Measurements from ENCODE around the gene FGD2. TPM values are rescaled to one million over a fixed set of nuclear protein-coding genes. Genes with fewer than 3 reads are reported as not detected.
"Not testable (repeated sequence)": the region's sequence is repeated elsewhere in the genome, so short reads cannot be mapped to it uniquely, and the experiment has no call there.

The FGD2 gene
- total RNA-seq, 1 donor from 2014 or later: 7.9 TPM

DNA sequence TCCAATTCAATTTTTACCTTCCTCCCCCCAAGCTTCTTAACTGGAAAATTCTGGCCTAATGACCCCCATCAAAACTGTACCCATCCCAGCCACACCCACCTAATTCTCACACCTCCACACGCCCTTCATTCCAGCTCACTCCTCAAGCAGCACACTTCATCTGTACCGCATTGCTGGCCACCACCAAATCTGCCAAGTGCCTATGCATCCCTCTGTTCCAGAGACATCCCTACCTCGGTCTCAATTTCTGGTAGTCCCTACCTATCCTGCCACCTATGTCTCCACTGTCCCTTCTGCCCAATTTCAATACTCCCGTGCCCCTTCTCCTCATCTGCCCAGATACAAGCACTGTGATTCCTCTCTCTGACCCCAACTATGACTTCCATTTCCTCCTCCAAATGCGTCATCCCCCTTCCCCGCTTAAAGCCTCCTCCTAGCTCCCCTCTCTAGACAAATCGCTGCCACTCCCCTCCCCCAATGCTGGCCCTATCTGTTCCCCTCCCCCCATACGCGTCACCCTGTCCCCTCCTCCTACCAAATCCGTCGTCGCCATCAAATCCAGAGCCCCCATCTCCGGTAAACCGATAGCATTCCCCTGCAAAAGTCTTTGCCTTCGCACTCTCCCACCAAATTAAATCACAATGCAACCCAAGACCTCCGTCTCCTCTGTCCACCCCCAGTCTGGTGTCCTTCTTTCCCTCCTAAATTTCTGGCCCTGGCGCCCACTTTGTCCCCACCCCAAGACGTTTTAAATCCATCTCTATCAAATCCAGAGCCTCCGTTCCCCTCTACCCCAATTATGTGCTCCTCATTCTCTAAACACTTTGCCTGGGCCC lies 20.7 kb upstream of the FGD2 start:
- ATAC-seq: peak; percentile 11
- no peak for DNase-seq (ENCODE audit: missing footprints)
- intact Hi-C loops (cut with DNase I): no loop called here

DNA sequence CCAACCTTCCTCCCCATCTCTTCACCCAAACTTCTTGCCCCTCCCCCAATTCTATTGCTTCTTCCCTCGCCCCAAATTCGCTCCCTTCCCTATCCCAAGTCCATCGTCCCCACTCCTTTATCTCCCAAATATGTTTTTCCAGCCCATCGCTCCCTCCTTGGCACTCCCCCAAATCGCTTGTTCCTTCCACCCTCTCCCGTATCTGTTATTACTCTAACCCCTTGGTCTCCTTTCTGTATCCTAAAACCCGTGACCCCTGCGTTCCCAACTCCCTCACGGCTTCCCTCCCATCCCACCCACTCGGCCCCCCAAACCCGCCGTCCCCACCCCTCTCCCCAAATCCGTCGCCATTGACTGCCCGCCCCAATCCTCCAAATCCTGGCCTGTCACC lies 20.0 kb upstream of the FGD2 start:
- intact Hi-C loops (cut with DNase I): no loop called here
- DNase-seq (ENCODE audit: missing footprints): no peak
- ATAC-seq: no peak

DNA sequence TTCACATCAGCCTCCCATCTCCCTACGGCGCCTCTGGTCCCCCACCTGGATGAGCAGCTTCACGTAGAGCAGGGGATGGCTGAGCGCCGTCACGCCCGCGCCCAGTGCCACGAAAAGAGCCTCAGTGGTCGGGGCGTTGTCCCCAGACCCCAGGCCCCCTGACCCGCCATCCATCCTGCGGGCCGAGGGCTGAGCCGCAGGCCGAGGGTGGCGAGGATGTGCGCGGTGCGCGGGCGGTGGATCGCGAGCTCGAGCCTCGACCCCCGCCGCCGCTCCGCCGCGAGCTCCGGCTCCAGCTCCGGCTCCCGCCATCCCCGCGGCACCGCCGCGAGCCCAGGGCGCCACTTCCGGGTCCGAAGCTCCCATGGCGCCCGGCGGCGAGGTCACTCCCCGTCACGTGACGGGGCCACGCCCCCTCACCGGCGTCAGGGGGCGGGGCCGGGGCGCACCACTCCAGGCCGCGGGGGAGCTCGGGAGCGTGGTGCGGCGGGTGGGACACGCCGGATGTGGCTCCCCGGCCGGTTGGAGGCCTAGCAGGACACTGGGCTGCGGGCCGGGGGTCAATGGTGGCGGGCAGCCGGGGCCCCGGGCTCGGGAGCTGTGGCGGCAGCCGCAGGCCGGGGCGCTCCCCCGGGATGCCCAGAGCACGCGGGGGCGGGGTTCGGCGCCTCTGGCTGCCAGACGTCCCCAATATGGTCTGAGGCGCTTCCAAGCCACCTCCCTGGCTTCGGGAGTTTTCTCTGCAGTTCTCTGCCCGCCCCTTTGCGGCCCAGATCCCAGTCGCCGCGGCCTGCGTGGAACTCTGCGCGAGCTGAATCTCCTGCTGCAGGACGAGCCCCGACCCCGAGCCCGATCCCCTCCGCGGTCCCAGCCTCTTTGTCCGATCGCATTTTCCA lies 19.4 kb upstream of the FGD2 start, which contains the start of gene MTCH1:
TSS of gene MTCH1 (minus strand) at position 389 of the 896 bp plus-strand sequence. CDS start at position 366, 23 bp downstream.
- DNase-seq (ENCODE audit: missing footprints): peak; percentile 94
- intact Hi-C loops (cut with DNase I): loop anchor here (2.0 kb wide), 1 partner anchor 33 kb away; no protein-coding TSS in a partner anchor
- peak; percentile 96 for ATAC-seq

DNA sequence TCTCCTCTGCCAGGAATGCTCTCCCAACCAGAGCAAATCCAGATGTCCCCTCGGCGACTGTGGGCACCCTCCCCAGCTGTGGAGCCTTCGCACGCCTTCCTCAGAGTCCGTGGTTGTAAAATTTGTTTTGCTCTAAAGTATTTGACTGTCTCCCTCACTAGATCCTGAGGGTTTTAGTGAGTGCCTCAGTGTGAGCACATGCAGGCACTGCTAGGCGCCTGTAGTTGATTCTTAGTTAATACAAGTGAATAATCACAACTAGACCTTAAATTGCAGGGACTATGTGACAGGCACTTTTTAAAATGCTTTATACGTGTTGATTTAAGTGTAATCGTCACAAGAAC lies 18.8 kb upstream of the FGD2 start:
- DNase-seq (ENCODE audit: missing footprints) (no peak), ATAC-seq (no peak)
- intact Hi-C loops (cut with DNase I): loop anchor here (2.0 kb wide), 1 partner anchor 32 kb away; no protein-coding TSS in a partner anchor

DNA sequence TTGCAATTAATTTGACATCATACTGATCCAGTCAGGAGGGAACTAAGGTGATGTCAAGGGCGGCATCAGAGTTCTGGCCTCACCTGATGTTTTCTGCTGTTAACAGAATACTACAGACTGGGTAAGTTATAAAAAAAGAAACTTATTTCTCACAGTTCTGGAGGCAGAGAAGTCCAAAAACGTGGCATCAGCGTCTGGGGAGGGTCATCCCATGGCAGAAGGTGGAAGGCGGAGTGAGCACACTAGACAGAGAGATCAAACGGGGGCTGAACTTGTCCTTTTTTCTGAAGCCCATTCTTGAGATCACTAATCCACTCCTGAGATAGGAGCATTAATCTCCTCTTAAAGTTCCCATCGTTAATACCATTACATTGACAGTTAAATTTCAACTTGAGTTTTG lies 16.2 kb upstream of the FGD2 start:
- no peak for ATAC-seq
- DNase-seq (ENCODE audit: missing footprints): no peak
- intact Hi-C loops (cut with DNase I): no loop called here

DNA sequence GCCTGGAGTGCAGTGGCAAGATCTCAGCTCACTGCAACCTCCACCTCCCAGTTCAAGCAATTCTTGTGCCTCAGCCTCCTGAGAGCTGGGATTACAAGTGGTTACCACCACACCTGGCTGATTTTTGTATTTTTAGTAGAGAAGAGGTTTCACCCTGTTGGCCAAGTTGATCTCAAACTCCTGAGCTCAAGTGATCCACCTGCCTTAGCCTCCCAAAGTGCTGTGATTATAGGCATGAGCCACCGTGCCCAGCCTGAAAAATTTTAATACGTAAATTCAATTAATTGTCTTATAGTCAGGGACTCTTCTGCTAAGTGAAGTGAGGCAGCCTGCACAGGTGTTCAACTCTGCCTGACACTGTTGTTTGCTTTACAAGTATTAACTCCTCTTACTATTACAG lies 15.1 kb upstream of the FGD2 start:
- ATAC-seq; DNase-seq (ENCODE audit: missing footprints); intact Hi-C loops (cut with DNase I): not testable (repeated sequence)

DNA sequence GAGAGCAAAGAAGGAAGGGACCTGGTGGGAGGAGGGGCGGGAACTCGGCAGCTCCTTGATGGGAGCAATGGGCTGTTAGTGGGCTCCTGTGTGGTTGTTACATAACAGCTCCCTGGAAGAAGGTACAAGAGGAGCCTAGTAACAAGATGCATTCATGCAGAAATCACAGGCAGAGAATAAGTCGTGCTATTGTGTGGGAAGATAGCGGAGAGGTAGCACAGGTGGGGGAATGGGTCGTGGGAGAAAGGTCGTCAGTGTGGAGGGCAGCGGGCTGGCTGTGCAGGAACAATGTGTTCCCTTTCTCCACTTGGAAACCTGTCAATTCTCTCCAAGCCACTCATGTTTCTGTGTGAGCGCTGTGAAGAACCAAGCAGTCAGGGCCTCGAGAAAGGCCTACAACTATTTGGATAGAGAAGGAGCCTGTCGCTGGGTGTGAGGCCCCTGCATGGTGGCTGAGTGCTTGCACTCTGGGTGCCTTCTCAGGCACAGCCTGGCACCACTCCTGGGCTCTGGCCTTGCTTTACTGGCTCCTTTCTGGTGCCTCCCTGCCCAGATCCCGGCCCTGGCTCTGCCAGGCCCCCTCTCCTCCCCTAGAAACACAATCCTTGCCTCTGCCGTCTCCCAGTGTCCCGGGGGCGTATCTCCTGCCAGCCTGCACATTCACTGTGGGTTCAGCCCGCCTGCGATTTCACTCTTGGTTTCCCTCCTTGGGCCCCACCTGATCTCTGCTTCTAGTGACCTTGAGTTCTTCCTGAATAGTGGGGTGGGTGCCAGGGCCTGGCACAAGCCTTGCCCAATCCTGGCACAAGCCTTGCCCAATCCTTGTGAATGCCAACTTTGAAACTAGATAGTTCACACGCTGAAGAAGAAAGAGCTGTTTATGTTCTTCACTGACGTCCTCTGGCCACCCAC lies 7.4 kb upstream of the FGD2 start:
- DNase-seq (ENCODE audit: missing footprints) (no peak), ATAC-seq (peak; percentile 79)
- intact Hi-C loops (cut with DNase I): no loop called here

DNA sequence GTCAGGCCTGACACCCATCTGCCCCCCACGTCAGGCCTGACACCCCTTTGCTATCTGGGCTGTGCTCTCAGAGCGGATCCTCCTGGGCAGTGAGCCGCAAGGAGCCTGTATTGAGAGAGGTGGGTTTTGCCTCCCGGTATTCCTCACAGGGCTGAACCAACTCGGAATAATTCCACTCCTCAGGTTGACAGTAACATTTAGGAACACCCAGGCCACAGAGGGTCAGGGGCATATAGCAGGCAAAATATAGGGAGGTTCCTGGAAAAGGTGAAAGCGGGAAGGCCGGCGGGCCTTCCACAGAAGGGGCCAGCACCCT lies 6.8 kb upstream of the FGD2 start:
- ATAC-seq (no peak), DNase-seq (ENCODE audit: missing footprints) (no peak)
- intact Hi-C loops (cut with DNase I): no loop called here

DNA sequence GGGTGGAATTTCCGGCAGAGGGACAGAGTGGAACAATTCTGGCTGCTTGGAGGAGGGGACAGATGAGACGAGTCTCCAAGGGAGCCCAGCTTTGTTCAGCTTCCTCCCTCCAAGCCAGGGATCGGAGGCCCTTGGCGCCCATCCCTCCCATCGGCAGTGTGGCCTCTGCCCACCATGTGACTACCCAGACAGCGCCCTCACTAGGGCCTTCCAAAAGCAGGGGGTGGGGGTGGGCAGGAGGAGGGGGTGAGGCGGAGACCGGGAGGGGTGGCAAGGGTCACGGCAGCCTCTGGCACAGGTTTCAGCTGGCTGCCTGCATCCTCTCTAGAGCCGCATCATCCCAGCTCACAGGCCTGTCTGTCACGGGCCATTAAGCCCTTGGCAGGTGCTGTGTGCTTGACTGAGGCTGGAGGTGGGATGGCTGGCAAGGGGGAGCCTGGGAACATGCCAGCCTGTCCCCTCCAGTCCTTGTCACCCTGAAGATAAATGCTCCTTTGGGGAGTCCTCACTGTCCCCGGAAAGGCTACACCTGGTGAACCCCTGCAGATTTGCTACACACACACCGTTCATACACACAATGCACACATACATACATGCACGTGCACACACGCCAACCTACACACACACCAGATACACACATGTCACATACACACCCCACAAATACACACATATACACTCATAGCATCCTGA lies 6.2 kb upstream of the FGD2 start:
- DNase-seq (ENCODE audit: missing footprints): no peak
- intact Hi-C loops (cut with DNase I): no loop called here
- peak; percentile 24 for ATAC-seq

DNA sequence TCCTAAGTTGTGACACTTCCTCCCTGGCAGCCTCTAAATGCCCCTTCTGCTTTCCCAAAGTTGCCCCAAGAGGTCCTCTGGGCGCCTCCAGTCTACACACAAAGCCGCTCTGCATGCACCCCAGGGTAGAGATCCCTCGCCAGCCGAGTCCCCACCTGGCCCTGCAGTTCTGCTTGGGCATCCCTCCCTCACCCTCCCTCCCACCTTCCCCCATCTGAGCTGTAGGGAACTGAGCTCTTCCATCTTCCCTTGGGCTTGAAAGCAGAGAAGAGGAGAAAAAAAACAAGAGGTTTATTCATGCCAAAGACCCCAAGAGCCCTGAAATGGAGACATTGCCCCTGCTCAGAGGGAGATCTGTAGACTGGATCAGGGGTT lies 5.7 kb upstream of the FGD2 start:
- intact Hi-C loops (cut with DNase I): no loop called here
- ATAC-seq (no peak), DNase-seq (ENCODE audit: missing footprints) (no peak)

DNA sequence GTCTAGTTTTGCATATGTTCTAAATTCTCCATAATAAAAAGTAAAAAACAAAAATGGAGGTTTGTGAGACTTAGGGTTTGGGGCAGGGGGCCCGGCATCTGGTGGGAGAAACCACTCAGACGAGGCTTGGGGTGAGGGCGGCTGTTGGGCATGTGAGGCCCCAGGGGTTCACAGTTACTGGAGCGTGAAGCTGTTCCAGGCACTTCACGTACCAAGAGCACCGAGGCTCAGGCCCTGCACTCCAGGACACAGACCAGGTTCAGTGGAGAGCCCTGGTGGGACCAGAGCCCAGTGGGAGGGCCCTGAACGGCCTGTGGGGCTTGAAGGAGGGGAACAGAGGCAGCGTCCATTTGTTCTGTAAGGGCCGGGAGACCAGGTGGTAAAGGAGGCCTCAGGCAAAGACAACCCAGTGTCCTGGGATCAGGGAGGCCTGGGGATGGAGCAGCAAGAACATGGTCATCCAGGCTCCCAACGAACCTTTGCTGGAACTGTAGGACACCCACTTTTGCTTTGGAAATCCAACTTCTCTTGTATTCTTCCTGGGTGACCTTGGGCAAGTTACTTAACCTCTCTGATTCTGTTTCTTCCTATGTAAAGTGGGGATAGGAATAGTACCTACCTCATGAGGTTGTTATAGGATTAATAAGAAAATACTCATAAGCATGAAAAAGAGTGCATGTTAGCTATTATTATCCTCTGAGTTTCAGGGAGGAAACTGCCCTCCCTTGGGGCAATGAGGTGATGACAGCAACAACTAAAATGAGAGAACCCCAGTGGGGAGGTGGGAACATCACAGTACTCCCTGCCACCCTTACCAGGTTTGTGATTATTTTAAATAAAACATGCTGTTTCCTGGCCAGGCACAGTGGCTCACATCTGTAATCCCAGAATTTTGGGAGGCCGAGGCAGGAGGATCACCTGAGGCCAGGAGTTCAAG lies 1.1 kb upstream of the FGD2 start:
- intact Hi-C loops (cut with DNase I): no loop called here
- ATAC-seq (peak; percentile 37), DNase-seq (ENCODE audit: missing footprints) (no peak)

DNA sequence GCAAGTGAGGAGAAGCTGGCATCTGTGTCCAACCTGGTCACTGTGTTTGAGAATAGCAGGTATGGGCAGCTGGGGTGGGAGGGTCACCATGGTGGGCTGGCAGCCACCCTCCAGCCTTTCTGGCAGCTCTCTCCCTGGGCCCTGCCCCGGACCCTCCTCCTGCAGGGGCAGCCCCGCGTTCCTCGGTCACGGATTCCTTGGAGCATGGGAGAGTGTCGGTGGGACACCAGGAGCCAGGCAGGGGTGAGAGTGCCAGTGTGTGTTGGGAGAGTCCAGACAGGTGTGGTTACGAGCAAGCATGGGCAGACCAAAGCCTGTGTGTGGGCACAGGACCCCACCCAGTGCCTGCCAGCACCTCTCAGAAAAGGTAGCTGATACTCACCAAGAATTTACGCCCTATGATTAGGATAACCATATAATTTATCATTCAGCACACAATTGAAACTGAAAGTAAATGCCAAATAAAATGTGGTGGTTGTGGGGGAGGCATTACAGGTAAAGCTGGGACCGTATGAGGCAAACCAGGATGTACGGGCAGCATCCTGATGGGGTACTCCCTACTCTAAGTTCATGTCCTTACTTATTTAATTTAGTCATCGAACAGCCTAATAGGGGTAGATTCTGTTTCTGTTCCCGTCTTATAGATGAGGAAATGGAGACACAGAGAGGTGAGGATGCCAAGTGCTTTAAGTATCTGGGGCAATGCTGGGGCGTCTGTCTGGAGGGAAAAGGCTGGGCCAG lies 542 bp downstream of the FGD2 start:
- ATAC-seq: no peak
- no peak for DNase-seq (ENCODE audit: missing footprints)
- intact Hi-C loops (cut with DNase I): no loop called here

DNA sequence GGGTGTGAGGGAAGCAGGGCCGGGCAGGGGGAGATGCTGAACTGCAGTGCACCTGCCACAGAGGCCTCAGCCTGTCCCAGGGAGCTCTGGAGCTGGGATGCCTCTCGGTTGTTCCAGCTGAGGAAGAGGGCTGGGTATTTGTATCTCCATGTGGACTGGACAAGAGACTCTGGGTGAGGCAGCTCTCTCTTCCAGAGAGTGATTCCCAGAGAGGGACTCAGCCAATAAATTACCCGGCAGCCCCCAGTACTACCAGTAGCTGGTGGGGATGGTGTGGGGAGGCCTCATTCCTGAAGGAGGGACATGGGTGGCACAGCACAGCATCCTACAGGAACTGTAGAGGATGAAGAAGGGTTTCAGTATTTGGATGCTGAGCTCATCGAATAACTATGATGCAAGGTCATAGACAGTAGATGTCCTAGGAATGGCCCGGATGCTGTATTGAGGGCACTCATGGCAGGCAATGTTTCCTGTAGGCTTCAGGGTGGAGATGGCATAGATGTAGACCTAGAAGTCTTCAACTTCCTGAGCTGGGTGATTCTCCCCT lies 1.4 kb downstream of the FGD2 start:
- DNase-seq (ENCODE audit: missing footprints): no peak
- intact Hi-C loops (cut with DNase I): no loop called here
- ATAC-seq: peak; percentile 8

DNA sequence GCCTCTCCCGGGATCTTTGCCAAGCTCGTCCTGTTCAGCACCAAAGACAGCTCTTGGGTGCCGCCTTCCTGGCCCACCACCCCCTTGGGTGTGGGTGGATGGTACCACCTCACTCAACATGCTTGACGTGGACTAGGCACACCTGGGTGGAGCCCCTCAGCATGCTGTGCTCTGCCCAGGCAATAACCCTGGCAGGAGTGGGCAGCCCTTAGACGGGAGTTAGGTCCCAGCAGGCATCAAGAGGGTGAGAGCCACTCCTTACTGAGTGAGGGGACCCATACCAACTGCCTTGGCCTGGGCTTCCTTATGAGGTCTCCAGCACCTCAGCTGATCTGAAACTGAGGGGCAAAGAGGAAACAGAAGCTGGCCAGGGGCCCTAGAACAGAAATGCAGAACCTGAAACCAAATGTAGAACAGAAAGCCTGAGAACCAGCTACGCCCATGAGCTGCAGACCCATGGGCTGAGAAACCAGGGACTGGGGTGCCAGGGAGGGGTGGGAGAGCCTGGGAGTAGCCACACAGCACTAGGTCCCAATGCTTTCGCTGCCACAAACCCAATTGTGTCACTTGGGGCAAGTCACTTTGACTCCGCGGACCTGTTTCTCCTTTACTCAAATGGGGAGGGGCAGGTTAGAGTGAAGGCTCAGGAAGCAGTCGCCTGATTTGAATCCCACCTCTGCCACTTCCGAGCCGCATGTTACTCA lies 2.0 kb downstream of the FGD2 start:
- peak; percentile 63 for ATAC-seq
- intact Hi-C loops (cut with DNase I): no loop called here
- no peak for DNase-seq (ENCODE audit: missing footprints)

DNA sequence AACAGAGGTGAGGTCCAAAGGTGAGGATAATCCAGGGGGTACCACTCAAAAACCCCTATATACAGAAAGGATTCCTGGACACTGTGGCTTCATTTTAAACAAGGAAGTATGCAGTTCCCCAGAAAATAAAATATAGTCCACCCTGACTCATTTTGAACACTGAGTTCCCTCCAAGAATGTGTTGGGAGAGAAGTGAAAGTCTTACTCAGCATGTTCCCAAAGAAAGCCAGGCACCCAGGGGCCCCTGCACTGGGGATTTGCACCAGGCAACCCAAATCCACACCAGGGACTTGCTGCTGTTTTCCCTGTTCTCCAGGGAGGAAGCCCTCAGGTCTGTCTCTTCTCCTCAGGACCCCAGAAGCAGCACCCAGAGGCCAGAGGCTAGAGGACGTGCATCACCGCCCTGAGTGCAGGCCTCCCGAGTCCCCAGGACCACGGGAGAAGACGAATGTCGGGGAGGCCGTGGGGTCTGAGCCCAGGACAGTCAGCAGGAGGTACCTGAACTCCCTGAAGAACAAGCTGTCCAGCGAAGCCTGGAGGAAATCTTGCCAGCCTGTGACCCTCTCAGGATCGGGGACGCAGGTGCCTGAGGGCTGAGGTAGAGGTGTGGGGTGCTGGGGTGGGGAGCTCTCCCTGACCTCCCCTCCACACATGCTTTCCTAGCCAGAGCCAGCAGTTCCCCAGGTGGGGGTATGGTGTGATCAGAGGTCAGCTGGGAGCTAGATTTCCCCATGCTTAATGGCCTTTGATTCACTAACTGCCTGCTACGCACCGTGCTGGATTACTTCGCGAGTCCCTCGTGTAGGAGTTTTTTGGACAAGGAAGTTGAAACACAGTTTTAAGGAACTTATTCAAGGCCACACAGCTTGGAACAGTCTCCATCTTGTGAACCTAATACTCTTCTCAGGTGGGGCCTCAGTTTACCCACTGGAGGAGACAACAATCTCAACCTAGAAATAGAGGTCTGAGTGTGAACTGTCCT lies 3.3 kb downstream of the FGD2 start:
- intact Hi-C loops (cut with DNase I): no loop called here
- DNase-seq (ENCODE audit: missing footprints): no peak
- ATAC-seq: peak; percentile 44

Data from Right ventricle myocardium inferior (tissue), 1 donor.